HG02981 (cell line): ENCODE measurements around the gene PSAT1.

Experiments used
- ATAC-seq: cut with Tn5 transposase; IDR thresholded peaks from one replicate; pipeline ENCODE4 v1.9.1; 2021; ENCODE audit warnings: mild to moderate bottlenecking, moderate library complexity; ENCODE audit not compliant: unreplicated experiment

Gene PSAT1

DNA sequence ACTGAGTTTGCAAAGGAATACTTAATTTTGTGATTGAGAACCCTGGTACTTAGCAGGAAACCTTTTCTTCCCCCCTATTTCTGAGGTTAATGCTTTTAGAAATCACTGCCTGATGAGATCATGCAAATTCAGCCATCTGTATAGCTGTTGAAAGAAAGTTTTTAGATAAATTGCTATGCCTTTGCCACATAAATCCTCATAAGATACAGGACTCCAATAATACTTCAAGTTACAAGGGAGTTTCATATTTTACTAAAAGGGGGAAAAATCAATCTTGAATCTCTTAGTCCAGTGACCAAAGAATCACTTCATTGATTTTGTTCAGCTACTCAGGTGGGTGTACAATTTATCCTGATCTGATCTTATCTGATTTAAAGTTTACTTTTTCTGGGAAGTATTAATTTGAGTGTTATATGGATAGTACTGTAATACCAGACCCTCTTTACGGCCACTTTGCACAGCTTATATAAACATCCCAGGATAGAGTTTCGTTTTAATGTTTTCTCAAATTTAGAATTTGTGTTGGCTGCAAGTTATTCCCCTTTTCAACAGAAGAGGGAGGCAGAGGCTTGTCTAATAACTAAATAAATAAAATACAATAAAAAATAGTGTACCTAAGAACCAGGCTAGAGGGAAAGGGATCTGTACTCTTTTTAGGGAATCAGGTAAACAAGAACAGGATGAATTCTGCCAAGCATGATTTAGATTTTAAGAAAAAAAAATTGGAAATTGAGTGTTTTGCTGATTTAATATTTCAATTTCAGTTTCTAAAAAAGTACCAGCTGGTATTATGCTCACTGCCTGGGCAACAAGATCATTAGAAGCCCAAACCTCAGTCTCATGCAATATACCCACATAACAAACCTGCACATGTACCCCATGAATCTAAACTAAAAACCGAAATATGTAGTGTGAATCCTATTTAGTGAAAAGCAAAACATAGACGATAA lies 69.1 kb downstream of the PSAT1 start:
- ATAC-seq: no peak

DNA sequence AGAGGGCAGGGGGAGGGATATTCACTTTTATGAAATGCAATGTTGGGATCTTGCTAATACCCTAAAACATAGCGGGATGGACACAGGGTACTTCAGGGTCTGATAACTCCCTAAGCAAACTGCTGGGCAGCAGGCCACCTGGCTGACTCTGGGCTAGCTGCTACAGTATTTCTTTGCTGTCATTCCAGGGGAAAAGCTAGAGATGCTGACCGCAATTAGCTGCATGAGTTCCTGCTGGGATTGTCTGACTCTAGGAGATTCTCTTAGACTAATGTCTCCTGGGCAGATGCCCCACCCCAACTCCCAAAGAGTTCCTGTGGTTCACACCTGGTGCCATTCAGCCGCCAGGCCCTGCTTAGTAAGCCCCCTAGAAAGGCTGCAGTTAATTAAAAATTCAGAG lies 69.9 kb downstream of the PSAT1 start:
- no peak for ATAC-seq

DNA sequence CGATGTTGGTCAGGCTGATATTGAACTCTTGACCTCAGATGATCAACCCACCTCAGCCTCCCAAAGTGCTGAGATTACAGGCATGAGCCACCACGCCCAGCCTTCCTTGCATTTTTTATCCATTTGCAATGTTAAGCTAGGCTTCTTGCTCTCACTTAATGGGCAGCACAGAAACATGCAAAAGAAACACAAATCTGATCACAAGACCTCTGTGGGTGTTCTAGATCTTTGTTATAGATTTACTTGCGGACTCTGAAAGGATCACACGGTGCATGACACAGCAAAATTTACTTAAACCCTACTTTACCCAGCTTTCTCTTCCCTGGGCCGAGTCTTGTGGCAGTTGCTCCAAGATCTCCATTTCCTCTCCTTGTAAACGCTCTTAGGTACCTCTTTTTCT lies 71.3 kb downstream of the PSAT1 start:
- no peak for ATAC-seq

DNA sequence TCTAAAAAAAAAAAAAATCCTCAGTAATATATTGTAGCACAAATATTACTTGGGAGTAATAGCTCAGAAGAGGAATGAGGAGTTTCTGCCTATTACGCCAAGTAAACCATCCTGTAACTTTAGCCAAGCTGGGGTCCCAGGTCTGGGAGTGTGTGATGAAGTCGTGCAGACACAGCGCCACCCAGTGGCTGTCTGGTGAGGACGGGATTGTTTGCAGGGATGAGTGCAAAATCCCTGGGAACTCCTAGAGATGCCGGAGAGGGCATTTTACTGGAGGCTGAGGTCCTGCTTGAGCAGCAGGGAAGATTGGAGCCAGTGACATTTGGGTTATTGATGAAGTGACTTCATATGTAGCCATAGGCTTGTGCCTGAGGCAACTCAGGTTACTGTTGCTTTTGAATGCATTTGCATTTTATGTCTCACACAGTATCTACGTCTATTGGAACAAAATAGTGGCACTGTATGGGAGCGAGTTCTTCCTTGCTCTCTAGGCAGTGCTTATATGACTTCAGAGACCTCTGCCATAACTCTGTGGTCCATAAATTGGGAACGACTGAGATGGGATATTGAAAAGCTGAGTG lies 72.8 kb downstream of the PSAT1 start:
- peak; percentile 58 for ATAC-seq

DNA sequence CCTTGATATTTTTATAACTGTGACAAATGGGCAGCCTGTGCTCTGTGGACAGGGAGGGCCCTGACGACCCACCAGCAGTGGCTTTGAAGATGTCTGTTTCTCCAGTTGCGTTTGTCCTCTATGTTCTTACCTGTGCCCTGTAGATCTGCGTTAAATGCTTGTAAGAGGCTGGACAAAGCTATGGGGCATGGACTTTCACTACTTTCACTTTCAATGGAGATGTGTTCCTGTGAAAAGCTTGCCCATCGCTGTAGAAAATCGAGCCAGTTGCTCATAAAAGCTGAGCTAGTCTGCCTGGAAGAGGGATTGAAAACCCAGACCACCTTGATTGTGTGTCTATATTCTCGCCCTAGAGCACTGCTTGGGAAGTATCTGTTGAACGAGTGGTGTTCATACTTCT lies 74.1 kb downstream of the PSAT1 start:
- no peak for ATAC-seq

DNA sequence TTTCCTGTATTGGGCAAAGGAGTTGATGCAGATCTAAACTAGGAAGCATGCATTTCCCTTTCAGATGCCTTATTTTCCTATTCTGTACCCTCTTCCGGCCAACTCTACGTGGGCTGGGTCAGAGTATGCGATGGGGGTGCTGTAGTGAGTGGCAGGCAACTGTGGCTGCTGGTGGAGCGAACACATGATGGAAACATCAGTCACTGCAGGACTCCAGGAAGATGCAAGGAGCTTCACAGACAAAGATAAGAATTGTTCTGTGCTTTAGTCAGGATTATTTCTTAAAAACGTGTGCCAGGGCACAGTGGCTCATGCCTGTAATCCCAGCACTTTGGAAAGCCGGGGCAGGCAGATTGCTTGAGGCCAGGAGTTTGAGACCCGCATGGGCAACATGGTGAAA lies 75.1 kb downstream of the PSAT1 start:
- no peak for ATAC-seq
